HepG2 (cell line): Measurements from ENCODE around the gene NSMF. TPM values are rescaled to one million over a fixed set of nuclear protein-coding genes. Genes with fewer than 3 reads are reported as not detected.

Experiments
- DRAP1 ChIP-seq: IDR thresholded peaks from 2 replicates; pipeline ENCODE4 v1.6.1; 2016; ENCODE audit warnings: missing genetic modification reagents, missing compliant biosample characterization
- EP300 ChIP-seq, 3 experiments: sonication (generic) in 1 of 3; formaldehyde crosslinking in 1 of 3; IDR thresholded peaks; 2 replicates each; pipeline versions ENCODE4 v1.5.1 to v1.6.1; 2011 to 2020; ENCODE audit warnings: low read depth in 2 of 3, low read length in 2 of 3, borderline replicate concordance in 1 of 3, improper control_type of control experiment in 1 of 3, mild to moderate bottlenecking in 1 of 3, missing genetic modification reagents in 1 of 3, moderate library complexity in 1 of 3
- FOXA1 ChIP-seq, 2 experiments: fragments of 450-650 bp in 1 of 2; sonication (generic) in 1 of 2; formaldehyde crosslinking in 1 of 2; IDR thresholded peaks; 2 replicates each; pipeline versions ENCODE4 v1.4.0 to v1.6.1; 2016 to 2020; ENCODE audit warnings: missing genetic modification reagents in 1 of 2
- GATAD2A ChIP-seq: IDR thresholded peaks from 2 replicates; pipeline ENCODE4 v1.6.1; 2016
- GMEB1 ChIP-seq: sonication (generic); formaldehyde crosslinking; IDR thresholded peaks from 2 replicates; pipeline ENCODE4 v1.5.1; 2020; ENCODE audit warnings: missing genetic modification reagents, mild to moderate bottlenecking, borderline replicate concordance
- KAT8 ChIP-seq: IDR thresholded peaks from 2 replicates; pipeline ENCODE4 v1.6.1; 2016; ENCODE audit warnings: missing genetic modification reagents, missing compliant biosample characterization
- KDM6A ChIP-seq: IDR thresholded peaks from 2 replicates; pipeline ENCODE4 v1.6.1; 2016; ENCODE audit warnings: low read depth
- MTF1 ChIP-seq: sonication (generic); formaldehyde crosslinking; IDR thresholded peaks from 2 replicates; pipeline ENCODE4 v1.5.0; 2020; ENCODE audit warnings: missing genetic modification reagents
- NR2F1 ChIP-seq, 2 experiments: fragments of 450-650 bp in 1 of 2; formaldehyde crosslinking in 1 of 2; IDR thresholded peaks; 2 replicates each; pipeline versions ENCODE4 v1.5.0 to v1.6.1; 2016 to 2020; ENCODE audit warnings: mild to moderate bottlenecking in 1 of 2, missing compliant biosample characterization in 1 of 2, missing genetic modification reagents in 1 of 2, moderate library complexity in 1 of 2
- SAP130 ChIP-seq: IDR thresholded peaks from 2 replicates; pipeline ENCODE4 v1.6.1; 2016; ENCODE audit warnings: low read depth
- ZMAT3 ChIP-seq: sonication (generic); formaldehyde crosslinking; conservative IDR thresholded peaks from 2 replicates; pipeline ENCODE4 v1.7.0; 2021; ENCODE audit warnings: missing genetic modification reagents
- ZNF292 ChIP-seq: sonication (generic); formaldehyde crosslinking; IDR thresholded peaks from 2 replicates; pipeline ENCODE4 v1.8.1; 2022; ENCODE audit warnings: mild to moderate bottlenecking, low read depth, missing genetic modification reagents, borderline replicate concordance
- ZNF543 ChIP-seq: sonication (generic); formaldehyde crosslinking; IDR thresholded peaks from 2 replicates; pipeline ENCODE4 v1.4.0; 2020; ENCODE audit warnings: mild to moderate bottlenecking, missing genetic modification reagents
- ZNF589 ChIP-seq: sonication (generic); formaldehyde crosslinking; conservative IDR thresholded peaks from 2 replicates; pipeline ENCODE4 v1.8.0; 2022; ENCODE audit warnings: mild to moderate bottlenecking, moderate library complexity, missing genetic modification reagents
- ZNF891 ChIP-seq: sonication (generic); formaldehyde crosslinking; IDR thresholded peaks from 2 replicates; pipeline ENCODE4 v1.5.0; 2020; ENCODE audit warnings: mild to moderate bottlenecking, missing genetic modification reagents
- polyA plus RNA-seq, 8 experiments: library from polyadenylated mRNA; depleted of rRNA in 3 of 8; stranded (reverse) in 7 of 8; unstranded in 1 of 8; fragments of >200 nt; fragmentation: Illumina TruSeq in 4 of 8; extraction: Trizol in 4 of 8; gene quantifications; 2 replicates each; pipeline versions ENCODE4 v1.2.1 to v1.2.3, GENCODE V29; 2011 to 2016; ENCODE audit warnings: low read depth in 4 of 8, missing spikeins in 1 of 8, mixed read lengths in 1 of 8; ENCODE audit not compliant: insufficient read depth in 1 of 8
- total RNA-seq, 5 experiments: library from RNA; depleted of rRNA; stranded (reverse); fragments of >200 nt; fragmentation: Illumina TruSeq; extraction: Trizol; gene quantifications; 2 replicates each; pipeline ENCODE4 v1.2.3, GENCODE V29; 2016; ENCODE audit warnings: low read depth in 1 of 5
- TF ChIP-seq, protein P1 (sequence below): sonication (generic); formaldehyde crosslinking; IDR thresholded peaks from 2 replicates; pipeline ENCODE4 v1.5.1; 2020; ENCODE audit warnings: mild to moderate bottlenecking, missing genetic modification reagents, moderate library complexity
- TF ChIP-seq, protein P2 (sequence below): sonication (generic); formaldehyde crosslinking; IDR thresholded peaks from 2 replicates; pipeline ENCODE4 v1.8.0; 2023; ENCODE audit warnings: mild to moderate bottlenecking, missing genetic modification reagents
- TF ChIP-seq, protein P3 (sequence below): IDR thresholded peaks from 2 replicates; pipeline ENCODE4 v1.6.1; 2012; ENCODE audit warnings: low read length, improper control_type of control experiment

The NSMF gene
- total and polyA plus RNA-seq, 2 of the 13 experiments (the other 11 are each of a cell fraction or from before 2014, with no cell fraction given) = 44.3 to 183 TPM

GRCh38 chr9:137462986-137463930, 4.1 kb upstream of the NSMF start (continued):
- TF ChIP-seq ZNF891 (0 out of 2 replicates have a peak, but pooled peaks have one; percentile 19), DRAP1 (CRISPR knock-in tag) (peak; percentile 60; the same call in 1 of the 2 replicates), KDM6A (CRISPR knock-in tag) (peak; percentile 36; the same call in 1 of the 2 replicates), ZNF292 (peak; percentile 59), ZNF589 (0 out of 2 replicates have a peak, but pooled peaks have one; percentile 31), GATAD2A (CRISPR knock-in tag) (peak; percentile 52; the same call in 1 of the 2 replicates), ZMAT3 (CRISPR knock-in tag) (peak; percentile 59; the same call in 1 of the 2 replicates), ZNF543 (CRISPR knock-in tag) (peak; percentile 99), MTF1 (no peak), KAT8 (CRISPR knock-in tag) (peak; percentile 44; the same call in 1 of the 2 replicates), NR2F1 (CRISPR knock-in tag; IDR thresholded peaks at IDR 0.05) (0 out of 4 replicates have a peak, but pooled peaks of 1 of the 2 experiments have one; percentile 9), GMEB1 (peak; percentile 22; the same call in 1 of the 2 replicates), EP300 (IDR thresholded peaks at IDR 0.05; ENCODE audit: low read depth in 2 of 2, low read length in 2 of 2) (peak in 1 of 2 experiments; percentile 36; a peak in 1 of 4 replicates), EP300 (CRISPR knock-in tag; IDR thresholded peaks at IDR 0.05; ENCODE audit: borderline replicate concordance) (no peak), SAP130 (CRISPR knock-in tag) (peak; percentile 81), FOXA1 (IDR thresholded peaks at IDR 0.05) (no peak), FOXA1 (CRISPR knock-in tag; IDR thresholded peaks at IDR 0.05) (no peak)
- TF ChIP-seq, protein P1, sequence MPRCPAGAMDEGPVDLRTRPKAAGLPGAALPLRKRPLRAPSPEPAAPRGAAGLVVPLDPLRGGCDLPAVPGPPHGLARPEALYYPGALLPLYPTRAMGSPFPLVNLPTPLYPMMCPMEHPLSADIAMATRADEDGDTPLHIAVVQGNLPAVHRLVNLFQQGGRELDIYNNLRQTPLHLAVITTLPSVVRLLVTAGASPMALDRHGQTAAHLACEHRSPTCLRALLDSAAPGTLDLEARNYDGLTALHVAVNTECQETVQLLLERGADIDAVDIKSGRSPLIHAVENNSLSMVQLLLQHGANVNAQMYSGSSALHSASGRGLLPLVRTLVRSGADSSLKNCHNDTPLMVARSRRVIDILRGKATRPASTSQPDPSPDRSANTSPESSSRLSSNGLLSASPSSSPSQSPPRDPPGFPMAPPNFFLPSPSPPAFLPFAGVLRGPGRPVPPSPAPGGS (CRISPR knock-in tag) = no peak
- TF ChIP-seq, protein P2, sequence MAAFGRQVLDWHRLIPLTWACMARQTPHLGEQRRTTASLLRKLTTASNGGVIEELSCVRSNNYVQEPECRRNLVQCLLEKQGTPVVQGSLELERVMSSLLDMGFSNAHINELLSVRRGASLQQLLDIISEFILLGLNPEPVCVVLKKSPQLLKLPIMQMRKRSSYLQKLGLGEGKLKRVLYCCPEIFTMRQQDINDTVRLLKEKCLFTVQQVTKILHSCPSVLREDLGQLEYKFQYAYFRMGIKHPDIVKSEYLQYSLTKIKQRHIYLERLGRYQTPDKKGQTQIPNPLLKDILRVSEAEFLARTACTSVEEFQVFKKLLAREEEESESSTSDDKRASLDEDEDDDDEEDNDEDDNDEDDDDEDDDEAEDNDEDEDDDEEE (CRISPR knock-in tag) = peak; percentile 69; the same call in 1 of the 2 replicates
- TF ChIP-seq, protein P3, sequence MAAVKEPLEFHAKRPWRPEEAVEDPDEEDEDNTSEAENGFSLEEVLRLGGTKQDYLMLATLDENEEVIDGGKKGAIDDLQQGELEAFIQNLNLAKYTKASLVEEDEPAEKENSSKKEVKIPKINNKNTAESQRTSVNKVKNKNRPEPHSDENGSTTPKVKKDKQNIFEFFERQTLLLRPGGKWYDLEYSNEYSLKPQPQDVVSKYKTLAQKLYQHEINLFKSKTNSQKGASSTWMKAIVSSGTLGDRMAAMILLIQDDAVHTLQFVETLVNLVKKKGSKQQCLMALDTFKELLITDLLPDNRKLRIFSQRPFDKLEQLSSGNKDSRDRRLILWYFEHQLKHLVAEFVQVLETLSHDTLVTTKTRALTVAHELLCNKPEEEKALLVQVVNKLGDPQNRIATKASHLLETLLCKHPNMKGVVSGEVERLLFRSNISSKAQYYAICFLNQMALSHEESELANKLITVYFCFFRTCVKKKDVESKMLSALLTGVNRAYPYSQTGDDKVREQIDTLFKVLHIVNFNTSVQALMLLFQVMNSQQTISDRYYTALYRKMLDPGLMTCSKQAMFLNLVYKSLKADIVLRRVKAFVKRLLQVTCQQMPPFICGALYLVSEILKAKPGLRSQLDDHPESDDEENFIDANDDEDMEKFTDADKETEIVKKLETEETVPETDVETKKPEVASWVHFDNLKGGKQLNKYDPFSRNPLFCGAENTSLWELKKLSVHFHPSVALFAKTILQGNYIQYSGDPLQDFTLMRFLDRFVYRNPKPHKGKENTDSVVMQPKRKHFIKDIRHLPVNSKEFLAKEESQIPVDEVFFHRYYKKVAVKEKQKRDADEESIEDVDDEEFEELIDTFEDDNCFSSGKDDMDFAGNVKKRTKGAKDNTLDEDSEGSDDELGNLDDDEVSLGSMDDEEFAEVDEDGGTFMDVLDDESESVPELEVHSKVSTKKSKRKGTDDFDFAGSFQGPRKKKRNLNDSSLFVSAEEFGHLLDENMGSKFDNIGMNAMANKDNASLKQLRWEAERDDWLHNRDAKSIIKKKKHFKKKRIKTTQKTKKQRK = no peak
